Activated T-cell treated with anti-CD3 and anti-CD28 coated beads for 1 hour (primary cell): Measurements from ENCODE around the gene ARID1B.

Source experiments
- DNase-seq: peaks from one replicate; pipeline ENCODE4 v3.0.0-alpha.2; 2020; ENCODE audit warnings: low read depth

Gene ARID1B

DNA sequence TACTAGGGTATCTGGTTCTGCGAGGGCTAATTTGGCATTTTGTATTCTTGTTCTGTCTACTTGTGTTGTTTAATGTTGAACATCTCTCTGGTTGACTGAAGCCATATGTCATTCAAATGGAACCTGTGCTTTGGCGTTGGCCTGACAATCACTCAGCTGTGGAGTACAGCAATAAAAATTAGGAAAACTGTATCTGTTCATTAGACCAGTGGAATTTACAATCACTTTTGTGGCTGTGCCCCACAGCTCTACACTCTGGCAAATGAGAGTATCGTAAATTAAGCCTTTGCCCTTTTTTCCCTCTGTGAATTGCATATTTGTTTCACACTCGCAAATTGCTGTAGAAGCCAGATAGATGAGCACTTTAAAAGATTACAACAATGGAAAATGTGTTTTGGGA, 102.0 kb downstream of the ARID1B start:
- DNase-seq: no peak

DNA sequence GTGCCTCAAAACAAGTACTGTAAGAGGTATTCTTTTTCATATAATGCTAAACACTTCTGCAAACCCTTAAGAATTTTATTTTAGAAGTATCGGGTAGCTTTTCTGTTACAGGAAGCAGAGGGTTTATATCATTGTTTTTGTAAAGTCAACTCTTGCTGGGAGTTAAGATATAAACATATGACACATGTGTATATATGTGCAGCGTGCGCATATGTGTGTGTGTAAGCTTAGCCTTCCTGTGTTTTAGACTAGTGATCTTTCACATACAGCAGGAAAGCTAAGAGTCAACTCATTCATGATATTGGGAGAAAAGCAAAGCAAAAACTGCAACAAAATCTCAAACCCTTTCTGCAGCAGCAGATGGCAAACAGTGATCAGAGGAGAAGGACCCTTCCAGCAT, 102.4 kb downstream of the ARID1B start:
- DNase-seq: no peak

- DNase-seq: no peak
Observed at GRCh38 chr6:156880913-156881312, 103.7 kb downstream of the ARID1B start.

- no peak for DNase-seq
Observed at GRCh38 chr6:156881687-156882629, 104.8 kb downstream of the ARID1B start.

DNA sequence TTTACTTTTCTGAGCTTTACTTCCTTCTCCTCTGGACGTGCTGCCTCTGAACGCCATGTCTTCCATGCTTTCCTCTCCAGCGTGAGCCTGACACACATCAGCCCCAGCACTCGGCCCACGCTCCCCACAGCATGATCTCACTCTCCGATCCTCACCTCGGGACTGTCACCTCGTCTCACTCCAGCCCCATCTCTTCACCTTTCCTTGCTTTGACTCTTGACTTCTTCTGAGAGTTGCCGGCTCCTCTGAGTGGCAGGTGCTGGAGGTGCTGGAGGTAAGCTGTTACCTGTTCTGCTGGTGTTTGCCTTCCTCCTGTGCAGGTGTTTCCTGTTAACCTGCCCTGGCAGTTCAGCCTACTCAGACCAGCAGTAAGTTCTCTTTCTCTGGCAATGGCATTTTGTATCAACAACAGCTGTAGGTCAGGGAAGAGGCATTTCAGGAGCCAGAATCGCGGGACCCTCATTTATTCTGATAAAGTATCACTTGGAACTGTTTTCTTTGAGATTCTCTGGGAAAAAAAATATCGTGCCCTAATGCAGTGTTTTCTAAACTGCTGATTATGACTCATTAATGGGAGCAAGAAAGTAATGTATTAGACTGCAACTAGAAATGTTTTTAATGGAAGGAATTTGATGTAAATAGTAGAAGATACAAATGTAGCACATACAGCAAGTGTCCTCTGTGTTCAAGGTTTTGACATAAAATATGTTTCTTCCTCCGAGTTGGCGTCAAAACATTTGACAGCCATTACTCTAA, 106.5 kb downstream of the ARID1B start:
- DNase-seq: no peak

GRCh38 chr6:156884306-156884705, 107.1 kb downstream of the ARID1B start:
- DNase-seq: no peak

DNA sequence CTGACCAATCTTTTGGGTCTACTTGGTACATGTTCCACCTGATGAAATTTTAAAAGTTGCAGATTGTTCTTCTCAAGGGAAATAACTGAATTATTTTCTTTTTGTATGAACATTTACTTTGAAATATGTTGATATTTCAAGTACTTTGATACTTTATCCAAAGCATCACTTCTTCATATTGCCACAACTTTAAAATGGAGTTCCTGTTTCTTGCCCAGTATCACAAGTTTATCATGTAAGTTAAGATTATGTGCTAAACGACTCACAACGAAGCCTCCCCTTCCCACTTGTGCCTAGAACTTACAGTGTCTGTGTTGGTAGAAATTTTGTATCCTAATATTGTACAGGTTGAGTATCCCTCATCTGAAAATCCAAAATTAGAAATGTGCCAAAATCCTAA, 108.4 kb downstream of the ARID1B start:
- DNase-seq: no peak

- no peak for DNase-seq
Observed at GRCh38 chr6:156886409-156886808, 109.2 kb downstream of the ARID1B start.

DNA sequence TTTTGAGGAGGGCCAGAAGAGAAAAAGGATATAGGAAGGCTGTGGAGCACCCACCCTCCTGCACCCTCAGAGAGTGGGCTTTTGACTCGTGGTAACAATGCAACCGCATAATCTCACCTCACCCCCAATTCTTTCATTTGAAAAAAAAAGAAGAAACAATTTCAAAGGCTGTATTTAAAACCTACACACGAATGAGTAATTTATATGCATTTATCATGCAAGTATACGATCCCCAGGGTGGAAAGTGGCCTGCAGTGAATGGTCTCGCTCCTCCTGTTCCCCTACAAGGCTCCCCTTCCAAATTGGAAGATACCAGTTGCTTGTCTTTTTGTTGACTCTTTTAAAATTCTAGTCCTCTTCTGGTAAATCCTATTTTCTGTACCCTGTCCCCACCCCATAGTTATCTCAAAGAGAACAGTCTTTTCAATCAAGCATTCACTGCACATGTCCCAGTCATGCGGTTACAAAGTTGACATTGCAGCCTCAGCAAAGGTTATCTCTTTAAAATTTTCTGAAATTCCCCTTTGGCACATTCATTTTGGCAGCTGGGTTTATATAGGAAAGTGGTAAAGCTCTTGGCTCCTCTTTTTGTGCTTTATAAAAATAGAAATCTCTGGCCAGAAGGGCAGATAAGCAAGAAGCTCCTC, 110.6 kb downstream of the ARID1B start:
- no peak for DNase-seq

- DNase-seq: no peak
Observed at GRCh38 chr6:156889469-156889868, 112.3 kb downstream of the ARID1B start.

- no peak for DNase-seq
Observed at GRCh38 chr6:156889986-156890385, 112.8 kb downstream of the ARID1B start.

- DNase-seq: no peak
Observed at GRCh38 chr6:156890627-156891314, 113.6 kb downstream of the ARID1B start.

DNA sequence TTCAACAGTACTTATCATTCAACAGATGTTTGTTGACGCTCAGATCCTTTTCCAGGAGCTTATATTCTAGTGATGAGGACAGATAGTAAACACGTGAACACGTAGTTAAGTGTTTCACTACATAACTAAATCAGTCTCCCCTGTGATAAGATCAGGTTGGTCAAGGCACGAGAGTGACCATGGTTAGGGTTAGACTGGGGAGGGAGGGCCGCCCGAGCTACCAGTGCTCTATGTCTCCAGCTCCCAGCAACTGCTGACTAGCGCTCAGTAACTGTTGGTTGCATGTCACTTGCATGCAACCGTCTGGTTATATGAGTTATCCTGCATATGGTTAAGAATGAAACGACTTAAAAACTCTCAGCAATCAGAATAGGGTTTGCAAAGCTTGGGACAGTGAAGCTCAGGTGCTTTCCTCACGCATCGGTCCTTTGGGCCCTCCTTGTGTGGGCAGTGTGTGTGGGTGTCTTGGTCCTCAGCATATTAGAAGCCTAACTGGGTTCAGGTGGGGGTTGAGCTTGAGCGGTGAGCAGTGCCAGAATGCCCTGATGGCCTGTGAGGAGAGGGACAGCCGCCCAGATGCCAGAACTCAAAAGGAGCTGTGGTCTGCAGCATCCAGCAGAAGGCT, 120.8 kb downstream of the ARID1B start:
- DNase-seq: no peak

DNA sequence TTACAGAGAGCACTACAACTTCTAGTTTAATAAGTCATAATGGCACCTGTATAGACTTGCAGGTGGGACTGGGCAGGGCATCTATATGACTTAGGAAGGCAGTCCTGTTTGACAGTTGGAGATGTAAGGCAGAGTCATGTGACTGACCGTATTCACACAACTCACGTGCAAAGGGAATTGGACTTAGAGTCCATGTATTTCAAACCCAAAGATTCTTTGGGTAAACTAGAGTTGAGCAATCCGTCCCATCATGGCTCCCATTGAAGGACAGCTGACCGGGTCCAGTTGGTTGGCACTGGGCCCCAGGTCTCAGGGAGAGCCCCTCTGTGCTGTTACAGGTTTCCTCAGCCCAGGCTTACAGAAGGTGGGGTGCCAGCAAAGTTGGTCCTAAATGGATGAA, 121.9 kb downstream of the ARID1B start:
- no peak for DNase-seq

DNA sequence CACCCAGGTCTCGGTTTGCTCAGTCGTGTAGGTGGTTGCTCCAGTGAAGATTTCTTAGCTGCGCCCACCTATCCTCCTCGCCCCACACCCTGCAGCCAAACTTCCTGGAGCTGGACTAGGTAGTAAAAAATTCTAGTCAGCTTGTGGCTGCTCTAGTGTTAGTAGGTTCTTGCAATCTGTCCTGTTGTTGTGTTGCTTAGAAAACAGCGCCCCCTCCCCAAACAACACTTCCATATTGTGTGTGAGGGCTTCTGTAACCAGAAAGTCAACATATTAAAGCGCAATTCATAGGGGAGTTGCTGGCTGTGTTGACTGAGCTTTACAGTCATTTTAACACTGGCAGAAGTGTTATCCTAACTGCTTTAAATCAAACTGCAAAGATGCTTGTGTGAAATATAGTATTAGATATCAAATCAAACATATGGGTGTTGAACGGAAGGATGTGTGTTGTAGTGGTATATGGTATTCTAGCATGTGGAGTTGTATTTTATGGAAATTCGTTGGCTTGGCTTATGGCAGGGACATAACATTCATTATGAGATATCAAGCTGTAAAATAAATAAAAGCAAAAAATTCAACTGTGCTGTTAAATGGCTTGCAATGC, 122.5 kb downstream of the ARID1B start:
- DNase-seq: no peak

GRCh38 chr6:156900292-156900691, 123.1 kb downstream of the ARID1B start:
- DNase-seq: no peak

- DNase-seq: no peak
Observed at GRCh38 chr6:156901309-156902019, 124.3 kb downstream of the ARID1B start.

DNA sequence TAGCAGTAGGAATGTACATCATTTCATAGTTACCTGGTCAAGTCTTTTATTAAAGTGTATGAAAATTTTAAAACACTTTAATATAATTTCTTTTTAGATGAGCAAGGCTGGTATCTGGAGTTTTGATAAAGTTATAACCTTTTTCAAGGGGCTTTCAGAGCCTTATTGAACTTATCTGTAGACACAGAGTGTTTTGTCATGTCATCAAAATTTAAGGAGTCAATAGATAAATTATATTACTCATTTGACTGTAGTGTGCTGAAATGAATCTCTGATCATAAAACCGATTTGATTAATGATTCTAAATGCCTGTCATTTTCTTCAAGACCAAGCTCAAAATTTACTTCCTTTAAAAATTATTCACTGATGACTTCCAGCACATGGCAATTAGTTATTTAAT, 125.6 kb downstream of the ARID1B start:
- no peak for DNase-seq

GRCh38 chr6:156904176-156904967, 127.2 kb downstream of the ARID1B start:
- DNase-seq: no peak

GRCh38 chr6:156905801-156906200, 128.6 kb downstream of the ARID1B start:
- no peak for DNase-seq
